Upper lobe of left lung (tissue), 4 donors: ENCODE results near the gene PIK3CD.

Experiments
- EP300 ChIP-seq, 4 donors: sonication (generic); formaldehyde crosslinking; IDR thresholded peaks; one replicate each; pipeline ENCODE4 v1.5.1; 2017; ENCODE audit warnings: antibody characterized with exemption in 4 of 4, control low read depth in 2 of 4
- POLR2A ChIP-seq, 4 donors: fragments of 450-650 bp; IDR thresholded peaks; one replicate each; pipeline ENCODE4 v1.5.1; 2016 to 2017; ENCODE audit warnings: antibody characterized with exemption in 4 of 4, mild to moderate bottlenecking in 2 of 4
- POLR2AphosphoS5 ChIP-seq, 2 donors: sonication (generic); formaldehyde crosslinking; IDR thresholded peaks; one replicate each; pipeline ENCODE4 v1.5.1; 2017; ENCODE audit warnings: antibody characterized with exemption in 2 of 2
- TF ChIP-seq, protein P1 (sequence below), 6 experiments: fragments of 450-650 bp in 4 of 6; fragments of 200-600 bp in 2 of 6; sonication (generic) in 2 of 6; IDR thresholded peaks; one replicate each; pipeline ENCODE4 v1.5.1; 2016 to 2019; ENCODE audit warnings: antibody characterized with exemption in 6 of 6

DNA sequence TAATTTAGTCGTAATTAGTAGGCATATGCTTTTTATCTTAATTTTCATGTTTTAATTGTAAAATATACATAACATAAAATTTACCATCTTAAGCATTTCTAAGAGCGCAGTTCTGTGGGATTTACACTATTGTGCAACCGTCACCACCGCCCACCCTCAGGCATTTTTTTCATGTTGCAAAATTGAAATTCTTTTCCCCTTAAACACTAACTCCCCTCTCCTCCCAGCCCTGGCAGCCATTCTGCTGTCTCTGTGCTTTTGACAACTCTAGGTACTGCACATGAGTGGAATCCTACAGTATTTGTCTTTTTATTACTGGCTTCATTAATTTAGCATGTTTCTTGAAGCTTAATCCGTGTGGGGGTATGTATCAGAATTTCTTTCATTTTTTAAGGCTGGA, 7.8 kb downstream of the PIK3CD start:
- TF ChIP-seq POLR2A (IDR thresholded peaks at IDR 0.05) (no peak), EP300 (IDR thresholded peaks at IDR 0.05) (no peak), POLR2AphosphoS5 (IDR thresholded peaks at IDR 0.05) (no peak)
- TF ChIP-seq, protein P1, sequence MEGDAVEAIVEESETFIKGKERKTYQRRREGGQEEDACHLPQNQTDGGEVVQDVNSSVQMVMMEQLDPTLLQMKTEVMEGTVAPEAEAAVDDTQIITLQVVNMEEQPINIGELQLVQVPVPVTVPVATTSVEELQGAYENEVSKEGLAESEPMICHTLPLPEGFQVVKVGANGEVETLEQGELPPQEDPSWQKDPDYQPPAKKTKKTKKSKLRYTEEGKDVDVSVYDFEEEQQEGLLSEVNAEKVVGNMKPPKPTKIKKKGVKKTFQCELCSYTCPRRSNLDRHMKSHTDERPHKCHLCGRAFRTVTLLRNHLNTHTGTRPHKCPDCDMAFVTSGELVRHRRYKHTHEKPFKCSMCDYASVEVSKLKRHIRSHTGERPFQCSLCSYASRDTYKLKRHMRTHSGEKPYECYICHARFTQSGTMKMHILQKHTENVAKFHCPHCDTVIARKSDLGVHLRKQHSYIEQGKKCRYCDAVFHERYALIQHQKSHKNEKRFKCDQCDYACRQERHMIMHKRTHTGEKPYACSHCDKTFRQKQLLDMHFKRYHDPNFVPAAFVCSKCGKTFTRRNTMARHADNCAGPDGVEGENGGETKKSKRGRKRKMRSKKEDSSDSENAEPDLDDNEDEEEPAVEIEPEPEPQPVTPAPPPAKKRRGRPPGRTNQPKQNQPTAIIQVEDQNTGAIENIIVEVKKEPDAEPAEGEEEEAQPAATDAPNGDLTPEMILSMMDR (IDR thresholded peaks at IDR 0.05) = no peak
